Neural progenitor cell (in vitro differentiated cells): ENCODE measurements around the gene SPATA13.

ENCODE experiments used
- EZH2 ChIP-seq: fragments of 200-600 bp; sonication (generic); IDR thresholded peaks from 2 replicates; pipeline ENCODE4 v1.6.1; 2017; ENCODE audit warnings: antibody characterized with exemption, mild to moderate bottlenecking, moderate library complexity
- EZH2phosphoT487 ChIP-seq: fragments of 200-600 bp; sonication (generic); IDR thresholded peaks from 2 replicates; pipeline ENCODE4 v1.6.1; 2017; ENCODE audit warnings: antibody characterized with exemption
- TF ChIP-seq, protein P1 (sequence below): fragments of 200-600 bp; sonication (generic); IDR thresholded peaks from 2 replicates; pipeline ENCODE4 v1.5.1; 2017; ENCODE audit warnings: antibody characterized with exemption, mild to moderate bottlenecking

DNA sequence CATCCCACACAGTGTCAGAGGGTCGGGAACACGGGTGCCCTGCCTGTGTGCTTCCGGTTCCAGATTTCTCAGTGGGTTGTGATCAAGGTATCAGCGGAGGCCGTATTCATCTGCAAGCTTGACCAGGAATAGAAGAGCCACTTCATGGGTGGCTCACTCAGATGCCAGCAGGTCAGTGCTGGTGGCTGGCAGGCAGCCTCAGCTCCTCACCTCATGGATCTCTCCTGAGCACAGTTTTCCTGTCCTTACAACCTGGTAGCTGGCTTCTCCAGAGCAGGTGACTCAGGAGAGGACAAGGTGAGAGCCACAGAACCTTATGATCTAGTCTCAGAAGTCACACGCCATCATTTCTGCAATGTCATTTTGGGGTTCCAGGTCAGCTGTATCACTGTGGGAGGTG lies 44.8 kb upstream of the SPATA13 start:
- TF ChIP-seq, protein P1, sequence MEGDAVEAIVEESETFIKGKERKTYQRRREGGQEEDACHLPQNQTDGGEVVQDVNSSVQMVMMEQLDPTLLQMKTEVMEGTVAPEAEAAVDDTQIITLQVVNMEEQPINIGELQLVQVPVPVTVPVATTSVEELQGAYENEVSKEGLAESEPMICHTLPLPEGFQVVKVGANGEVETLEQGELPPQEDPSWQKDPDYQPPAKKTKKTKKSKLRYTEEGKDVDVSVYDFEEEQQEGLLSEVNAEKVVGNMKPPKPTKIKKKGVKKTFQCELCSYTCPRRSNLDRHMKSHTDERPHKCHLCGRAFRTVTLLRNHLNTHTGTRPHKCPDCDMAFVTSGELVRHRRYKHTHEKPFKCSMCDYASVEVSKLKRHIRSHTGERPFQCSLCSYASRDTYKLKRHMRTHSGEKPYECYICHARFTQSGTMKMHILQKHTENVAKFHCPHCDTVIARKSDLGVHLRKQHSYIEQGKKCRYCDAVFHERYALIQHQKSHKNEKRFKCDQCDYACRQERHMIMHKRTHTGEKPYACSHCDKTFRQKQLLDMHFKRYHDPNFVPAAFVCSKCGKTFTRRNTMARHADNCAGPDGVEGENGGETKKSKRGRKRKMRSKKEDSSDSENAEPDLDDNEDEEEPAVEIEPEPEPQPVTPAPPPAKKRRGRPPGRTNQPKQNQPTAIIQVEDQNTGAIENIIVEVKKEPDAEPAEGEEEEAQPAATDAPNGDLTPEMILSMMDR = no peak
- TF ChIP-seq EZH2phosphoT487 (no peak), EZH2 (no peak)
